ENCODE data around the gene MIDN. TPM values are rescaled to one million over a fixed set of nuclear protein-coding genes. Genes with fewer than 3 reads are reported as not detected.

Gene MIDN
- total RNA-seq, 1 donor from 2014 or later: 325 TPM

DNA sequence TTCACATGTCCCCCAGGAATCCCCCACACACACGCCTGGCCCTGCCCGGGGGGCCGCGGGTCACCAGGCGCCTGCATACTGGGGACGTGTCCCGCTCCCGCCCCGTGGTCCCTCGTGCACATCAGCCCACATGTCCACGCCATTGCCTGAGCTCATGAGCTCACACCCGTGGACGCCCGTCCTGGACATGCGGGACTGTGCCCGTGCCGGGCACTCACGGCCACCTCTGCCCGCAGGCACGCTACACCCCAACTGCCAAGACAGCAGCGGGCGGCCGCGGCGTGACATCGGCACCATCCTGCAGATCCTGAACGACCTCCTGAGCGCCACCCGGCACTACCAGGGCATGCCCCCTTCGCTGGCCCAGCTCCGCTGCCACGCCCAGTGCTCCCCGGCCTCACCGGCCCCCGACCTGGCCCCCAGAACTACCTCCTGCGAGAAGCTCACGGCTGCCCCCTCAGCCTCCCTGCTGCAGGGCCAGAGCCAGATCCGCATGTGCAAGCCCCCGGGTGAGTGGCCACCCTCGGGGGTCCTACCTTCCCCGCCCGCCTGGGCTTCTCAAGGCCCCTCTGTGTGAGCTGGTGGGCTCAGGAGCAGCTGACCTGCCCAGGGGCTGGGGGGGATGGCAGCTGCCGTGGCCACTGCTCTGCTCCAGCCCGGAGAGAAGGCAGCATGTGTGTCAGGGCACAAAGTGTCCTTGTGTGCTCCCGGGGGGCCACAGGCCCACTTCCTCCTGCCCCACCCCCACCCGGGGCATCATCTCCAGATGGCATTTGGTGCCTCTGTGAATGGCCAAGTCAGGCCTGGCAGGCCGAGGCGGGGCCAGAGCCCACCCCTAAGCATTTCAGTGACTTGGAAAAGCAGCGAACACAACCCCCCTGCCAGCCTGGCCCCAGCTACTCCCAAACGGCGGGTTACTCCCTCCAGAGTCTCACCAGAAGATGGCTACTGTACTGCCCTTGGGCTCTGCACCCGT, 7.1 kb downstream of the MIDN start:
- Mint-ChIP-seq H3K9me3 (ENCODE audit: unreplicated experiment) (peaks cover 28% of the 10 kb centered on the region), H3K27ac (ENCODE audit: unreplicated experiment) (peak overlapping the region; percentile 33), H3K27me3 (ENCODE audit: unreplicated experiment) (peaks cover 18% of the 10 kb centered on the region), H3K4me1 (ENCODE audit: low read depth, unreplicated experiment) (peaks cover 13% of the 10 kb centered on the region), H3K36me3 (ENCODE audit: unreplicated experiment) (no peaks in the 10 kb centered on the region), H3K4me3 (ENCODE audit: unreplicated experiment) (no peak overlapping the region)
- DNase-seq: no peak
- TF ChIP-seq, protein P1, sequence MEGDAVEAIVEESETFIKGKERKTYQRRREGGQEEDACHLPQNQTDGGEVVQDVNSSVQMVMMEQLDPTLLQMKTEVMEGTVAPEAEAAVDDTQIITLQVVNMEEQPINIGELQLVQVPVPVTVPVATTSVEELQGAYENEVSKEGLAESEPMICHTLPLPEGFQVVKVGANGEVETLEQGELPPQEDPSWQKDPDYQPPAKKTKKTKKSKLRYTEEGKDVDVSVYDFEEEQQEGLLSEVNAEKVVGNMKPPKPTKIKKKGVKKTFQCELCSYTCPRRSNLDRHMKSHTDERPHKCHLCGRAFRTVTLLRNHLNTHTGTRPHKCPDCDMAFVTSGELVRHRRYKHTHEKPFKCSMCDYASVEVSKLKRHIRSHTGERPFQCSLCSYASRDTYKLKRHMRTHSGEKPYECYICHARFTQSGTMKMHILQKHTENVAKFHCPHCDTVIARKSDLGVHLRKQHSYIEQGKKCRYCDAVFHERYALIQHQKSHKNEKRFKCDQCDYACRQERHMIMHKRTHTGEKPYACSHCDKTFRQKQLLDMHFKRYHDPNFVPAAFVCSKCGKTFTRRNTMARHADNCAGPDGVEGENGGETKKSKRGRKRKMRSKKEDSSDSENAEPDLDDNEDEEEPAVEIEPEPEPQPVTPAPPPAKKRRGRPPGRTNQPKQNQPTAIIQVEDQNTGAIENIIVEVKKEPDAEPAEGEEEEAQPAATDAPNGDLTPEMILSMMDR (IDR thresholded peaks at IDR 0.05; ENCODE audit: partially characterized antibody, unreplicated experiment): no peak

DNA sequence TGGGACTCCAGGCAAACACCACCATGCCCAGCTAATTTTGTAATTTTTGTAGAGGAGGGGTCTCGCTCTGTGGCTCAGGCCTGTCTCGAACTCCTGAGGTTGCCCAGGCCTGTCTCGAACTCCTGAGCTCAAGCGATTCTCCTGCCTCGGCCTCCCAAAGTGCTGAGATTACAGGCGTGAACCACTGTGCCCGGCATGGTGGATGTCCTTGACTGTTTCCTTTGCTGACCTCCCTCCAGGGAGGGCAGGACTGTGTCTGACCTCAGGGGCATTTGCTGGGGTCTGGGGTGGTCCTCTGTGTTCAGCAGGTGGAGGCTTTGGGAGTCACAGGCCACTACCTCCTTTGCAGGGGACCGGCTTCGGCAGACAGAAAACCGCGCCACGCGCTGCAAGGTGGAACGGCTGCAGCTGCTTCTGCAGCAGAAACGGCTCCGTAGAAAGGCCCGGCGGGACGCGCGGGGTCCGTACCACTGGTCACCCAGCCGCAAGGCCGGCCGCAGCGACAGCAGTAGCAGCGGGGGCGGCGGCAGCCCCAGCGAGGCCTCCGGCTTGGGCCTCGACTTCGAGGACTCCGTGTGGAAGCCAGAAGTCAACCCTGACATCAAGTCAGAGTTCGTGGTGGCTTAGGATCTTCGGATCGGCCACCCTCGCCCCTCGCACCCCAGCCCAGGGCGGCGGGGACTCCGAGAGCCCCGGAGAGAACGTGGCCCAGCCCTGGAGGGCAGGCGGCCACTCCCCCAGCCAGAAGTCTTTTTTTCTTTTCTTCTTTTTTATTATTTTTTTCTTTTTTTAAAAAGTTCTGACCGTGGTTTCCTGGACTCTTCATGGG, 8.5 kb downstream of the MIDN start:
- Mint-ChIP-seq H3K36me3 (ENCODE audit: unreplicated experiment) (no peaks in the 10 kb centered on the region), H3K4me3 (ENCODE audit: unreplicated experiment) (peak overlapping the region; percentile 57), H3K9me3 (ENCODE audit: unreplicated experiment) (peaks cover 28% of the 10 kb centered on the region), H3K4me1 (ENCODE audit: low read depth, unreplicated experiment) (peaks cover 19% of the 10 kb centered on the region), H3K27ac (ENCODE audit: unreplicated experiment) (peak overlapping the region; percentile 48), H3K27me3 (ENCODE audit: unreplicated experiment) (peaks cover 20% of the 10 kb centered on the region)
- no peak for DNase-seq
- TF ChIP-seq, protein P1 (IDR thresholded peaks at IDR 0.05; ENCODE audit: partially characterized antibody, unreplicated experiment): no peak

DNA sequence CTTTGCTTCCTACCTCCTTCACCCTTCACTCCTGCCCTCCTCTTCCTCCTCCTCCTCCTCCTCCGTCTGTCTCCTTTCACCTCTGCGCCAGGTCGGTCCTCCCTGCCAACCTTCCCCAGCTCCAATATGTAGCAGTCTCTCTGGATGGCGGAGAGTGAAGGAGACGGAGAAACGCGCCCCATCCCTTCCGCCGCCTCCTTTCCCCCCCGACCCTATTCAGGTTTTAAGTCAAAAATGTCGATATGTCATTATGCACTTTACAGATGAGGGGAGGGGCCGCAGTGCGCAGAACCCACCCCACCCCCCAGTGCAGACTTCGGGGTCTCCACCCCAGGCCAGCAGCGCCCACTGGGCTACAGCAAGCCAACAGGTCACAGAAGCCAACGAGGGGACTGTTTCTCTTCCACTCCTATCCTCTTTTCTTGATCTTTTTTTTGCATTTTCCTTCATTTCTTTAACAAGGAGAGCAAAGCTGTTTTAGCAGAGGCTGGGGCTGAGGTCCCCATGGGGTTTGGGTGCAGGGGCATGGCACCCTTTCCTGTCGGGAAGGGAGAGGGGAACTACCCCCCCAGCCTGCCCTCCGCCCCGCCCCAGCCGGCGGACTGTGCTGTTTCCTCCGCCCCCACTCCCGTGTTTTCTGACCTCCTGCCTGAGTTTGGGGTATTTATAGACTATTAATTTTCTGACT, 9.2 kb downstream of the MIDN start:
- H3K4me1 Mint-ChIP-seq (ENCODE audit: low read depth, unreplicated experiment): peaks cover 20% of the 10 kb centered on the region
- no peak for DNase-seq
- TF ChIP-seq, protein P1 (IDR thresholded peaks at IDR 0.05; ENCODE audit: partially characterized antibody, unreplicated experiment): no peak
- peaks cover 30% of the 10 kb centered on the region for H3K9me3 Mint-ChIP-seq (ENCODE audit: unreplicated experiment)
- no peaks in the 10 kb centered on the region for H3K36me3 Mint-ChIP-seq (ENCODE audit: unreplicated experiment)
- peak overlapping the region; percentile 57 for H3K4me3 Mint-ChIP-seq (ENCODE audit: unreplicated experiment)
- peak overlapping the region; percentile 48 for H3K27ac Mint-ChIP-seq (ENCODE audit: unreplicated experiment)
- peaks cover 20% of the 10 kb centered on the region for H3K27me3 Mint-ChIP-seq (ENCODE audit: unreplicated experiment)

DNA sequence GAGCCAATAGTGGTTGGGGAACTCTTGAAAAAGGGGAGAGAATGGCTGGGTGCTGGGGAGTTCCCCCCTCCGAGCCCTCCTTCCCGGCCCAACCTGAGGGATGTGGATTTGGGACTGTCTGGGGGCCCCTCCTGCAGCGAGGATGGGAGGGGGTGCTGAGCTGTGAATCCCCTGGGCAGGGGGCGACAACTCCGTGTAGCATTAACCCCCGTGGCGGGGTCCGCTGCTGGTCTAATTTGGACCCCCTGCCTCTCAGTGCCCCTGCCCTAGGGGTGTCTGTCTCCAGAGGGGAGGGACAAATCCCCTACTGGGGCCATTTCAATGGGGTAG, 9.7 kb downstream of the MIDN start:
- DNase-seq: no peak
- no peaks in the 10 kb centered on the region for H3K36me3 Mint-ChIP-seq (ENCODE audit: unreplicated experiment)
- H3K4me3 Mint-ChIP-seq (ENCODE audit: unreplicated experiment): no peak overlapping the region
- H3K9me3 Mint-ChIP-seq (ENCODE audit: unreplicated experiment): peaks cover 30% of the 10 kb centered on the region
- H3K4me1 Mint-ChIP-seq (ENCODE audit: low read depth, unreplicated experiment): peaks cover 21% of the 10 kb centered on the region
- H3K27ac Mint-ChIP-seq (ENCODE audit: unreplicated experiment): no peak overlapping the region
- peaks cover 20% of the 10 kb centered on the region for H3K27me3 Mint-ChIP-seq (ENCODE audit: unreplicated experiment)
- TF ChIP-seq, protein P1 (IDR thresholded peaks at IDR 0.05; ENCODE audit: partially characterized antibody, unreplicated experiment): no peak
